Hepatocyte (in vitro differentiated cells): Measurements from ENCODE around the gene KCNJ16.

Experiments used
- CTCF ChIP-seq: fragments of 200-600 bp; sonication (generic); IDR thresholded peaks from 2 replicates; pipeline ENCODE4 v1.5.1; 2016; ENCODE audit warnings: antibody characterized with exemption, mild to moderate bottlenecking; ENCODE audit not compliant: poor library complexity
- EZH2 ChIP-seq: fragments of 200-600 bp; sonication (generic); IDR thresholded peaks from 2 replicates; pipeline ENCODE4 v1.6.1; 2016; ENCODE audit warnings: antibody characterized with exemption, mild to moderate bottlenecking, borderline replicate concordance
- EZH2phosphoT487 ChIP-seq: fragments of 200-600 bp; sonication (generic); IDR thresholded peaks from one replicate; pipeline ENCODE4 v1.6.1; 2018; ENCODE audit warnings: antibody characterized with exemption, mild to moderate bottlenecking, low read depth, moderate library complexity; ENCODE audit not compliant: unreplicated experiment, severe bottlenecking

DNA sequence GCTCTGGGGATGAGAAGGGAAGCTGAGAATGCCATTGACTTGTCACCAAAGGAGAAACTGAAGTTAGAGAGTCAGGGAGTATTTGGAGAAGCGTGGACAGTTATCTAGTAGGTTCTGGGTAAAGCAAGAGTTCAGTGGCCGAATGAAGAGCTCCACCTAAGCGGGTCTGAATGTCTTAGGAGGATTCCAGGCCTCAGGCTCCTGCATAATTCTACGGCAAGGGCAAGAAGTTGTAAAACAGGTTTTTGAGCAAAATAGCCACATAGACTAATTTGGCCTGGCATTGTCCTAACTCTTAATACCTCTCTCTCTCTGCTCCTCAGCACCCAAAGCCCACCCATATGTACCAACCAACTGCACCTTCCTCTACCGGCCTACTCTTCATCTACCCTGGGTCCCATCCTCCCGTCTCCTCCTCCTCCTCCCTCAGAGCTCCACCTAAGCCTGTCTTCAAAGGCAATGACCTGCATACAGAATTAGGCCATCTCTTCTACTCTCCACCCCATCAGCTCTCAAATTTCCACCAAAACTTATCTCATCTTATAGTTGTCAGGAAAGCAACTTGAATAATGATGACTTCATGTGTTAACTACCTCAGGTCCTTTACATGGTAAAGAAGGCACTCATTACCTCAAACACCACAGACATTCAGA, 52.3 kb downstream of the KCNJ16 start:
- no peak for TF ChIP-seq CTCF
- TF ChIP-seq EZH2, result no peak
- no peak for TF ChIP-seq EZH2phosphoT487
